ENCODE measurements around the gene GNL1.

- TF ChIP-seq CTCF (IDR thresholded peaks at IDR 0.05; ENCODE audit: borderline replicate concordance, extremely low read depth, low read length, poor library complexity, severe bottlenecking) (no peak), EZH2 (IDR thresholded peaks at IDR 0.05; ENCODE audit: borderline replicate concordance, low read depth, low read length, severe bottlenecking) (no peak)
These were observed 13.4 kb downstream of the GNL1 start for GRCh38 chr6:30542915-30543314.

Data from DND-41 (cell line).